Tibial artery (tissue), 4 donors: ENCODE data around the gene ALDOC.

Experiments used
- DNase-seq, 2 donors: peaks; one replicate each; pipeline ENCODE4 v3.0.0-alpha.2; 2019
- H3K27ac ChIP-seq, 2 donors: fragments of 200-600 bp; sonication (generic) in 1 of 2; 1 replicate in 1 of 2; 2 replicates in 1 of 2; pipeline ENCODE4 v1.5.1; 2018 to 2019; ENCODE audit warnings: mild to moderate bottlenecking in 1 of 2
- H3K27me3 ChIP-seq, 2 donors: fragments of 200-600 bp; sonication (generic) in 1 of 2; one replicate each; pipeline versions ENCODE4 v1.5.1 to v1.6.0; 2016 to 2019
- H3K36me3 ChIP-seq, 3 donors: fragments of 200-600 bp; sonication (generic) in 2 of 3; one replicate each; pipeline ENCODE4 v1.5.1; 2016 to 2019; ENCODE audit warnings: mild to moderate bottlenecking in 2 of 3
- H3K4me1 ChIP-seq, 4 donors: fragments of 200-600 bp; sonication (generic) in 2 of 4; 1 replicate in 3 of 4; 2 replicates in 1 of 4; pipeline ENCODE4 v1.5.1; 2016 to 2019
- H3K4me3 ChIP-seq, 2 donors: fragments of 200-600 bp; sonication (generic) in 1 of 2; 1 replicate in 1 of 2; 2 replicates in 1 of 2; pipeline ENCODE4 v1.5.1; 2018 to 2019; ENCODE audit warnings: mild to moderate bottlenecking in 2 of 2
- H3K9me3 ChIP-seq, 3 donors: fragments of 200-600 bp; sonication (generic) in 1 of 3; one replicate each; pipeline ENCODE4 v1.5.1; 2016 to 2019
- CTCF ChIP-seq, 2 experiments: fragments of 200-600 bp in 1 of 2; fragments of 450-650 bp in 1 of 2; IDR thresholded peaks; one replicate each; pipeline ENCODE4 v1.5.1; 2017 to 2019; ENCODE audit warnings: antibody characterized with exemption in 2 of 2, mild to moderate bottlenecking in 1 of 2, moderate library complexity in 1 of 2
- intact Hi-C: fragments of 100-400 bp; cut with DNase I; formaldehyde crosslinking; loops from one replicate; pipeline ENCODE4 v1.15.0; 2023; ENCODE audit warnings: low total_unique reads

Gene ALDOC

GRCh38 chr17:28530250-28530649, 46.4 kb downstream of the ALDOC start:
- no peak for DNase-seq
- H3K4me1 ChIP-seq, result peaks cover 0 to 28% (median 1%) of the 10 kb centered on the region in 4 donors
- TF ChIP-seq CTCF (IDR thresholded peaks at IDR 0.05), result no peak

GRCh38 chr17:28529013-28529400, 47.7 kb downstream of the ALDOC start:
- Histone ChIP-seq H3K36me3 (no peaks in the 10 kb centered on the region), H3K9me3 (no peaks in the 10 kb centered on the region), H3K27me3 (peaks cover 0 to 24% of the 10 kb centered on the region in 2 donors), H3K4me3 (no peak overlapping the region), H3K27ac (no peak overlapping the region), H3K4me1 (peaks cover 0 to 31% (median 3%) of the 10 kb centered on the region in 4 donors)
- intact Hi-C loops, result no loop called here
- DNase-seq, result no peak
- no peak for TF ChIP-seq CTCF (IDR thresholded peaks at IDR 0.05)

More at GRCh38 chr17:28530250-28530649, 46.4 kb downstream of the ALDOC start:
- Histone ChIP-seq H3K27ac (no peak overlapping the region), H3K9me3 (no peaks in the 10 kb centered on the region), H3K27me3 (peaks cover 0 to 24% of the 10 kb centered on the region in 2 donors), H3K36me3 (no peaks in the 10 kb centered on the region), H3K4me3 (no peak overlapping the region)
- intact Hi-C loops, result no loop called here

GRCh38 chr17:28528327-28529012, 48.2 kb downstream of the ALDOC start:
- no peak overlapping the region for H3K4me3 ChIP-seq
- no peak for DNase-seq
- no peaks in the 10 kb centered on the region for H3K9me3 ChIP-seq
- TF ChIP-seq CTCF (IDR thresholded peaks at IDR 0.05), result no peak
- intact Hi-C loops, result no loop called here
- H3K36me3 ChIP-seq, result no peaks in the 10 kb centered on the region
- peaks cover 0 to 24% of the 10 kb centered on the region in 2 donors for H3K27me3 ChIP-seq
- peaks cover 0 to 31% (median 3%) of the 10 kb centered on the region in 4 donors for H3K4me1 ChIP-seq
- no peak overlapping the region for H3K27ac ChIP-seq

- DNase-seq, result no peak
- no peaks in the 10 kb centered on the region for H3K9me3 ChIP-seq
- no peak for TF ChIP-seq CTCF (IDR thresholded peaks at IDR 0.05)
- H3K27me3 ChIP-seq, result peaks cover 0 to 18% of the 10 kb centered on the region in 2 donors
- intact Hi-C loops, result no loop called here
- H3K27ac ChIP-seq, result no peak overlapping the region
- peaks cover 0 to 27% (median 3%) of the 10 kb centered on the region in 4 donors for H3K4me1 ChIP-seq
- no peak overlapping the region for H3K4me3 ChIP-seq
- H3K36me3 ChIP-seq, result no peaks in the 10 kb centered on the region
Observed at GRCh38 chr17:28527859-28528258, 48.8 kb downstream of the ALDOC start.

- Histone ChIP-seq H3K36me3 (no peaks in the 10 kb centered on the region), H3K4me3 (no peak overlapping the region), H3K9me3 (no peaks in the 10 kb centered on the region), H3K27me3 (peaks cover 0 to 13% of the 10 kb centered on the region in 2 donors), H3K27ac (no peak overlapping the region), H3K4me1 (peaks cover 0 to 25% (median 4%) of the 10 kb centered on the region in 4 donors)
- DNase-seq, result no peak
- intact Hi-C loops, result no loop called here
- no peak for TF ChIP-seq CTCF (IDR thresholded peaks at IDR 0.05)
Observed at GRCh38 chr17:28527181-28527681, 49.5 kb downstream of the ALDOC start.
